Stimulated activated CD4-positive, alpha-beta T cell treated with anti-CD3 and anti-CD28 coated beads, Interleukin-1b, Interleukin-23, amount 100 ng/mL, for 1 hour (primary cell): ENCODE data around the gene CUL9.

Experiments used
- DNase-seq, 2 donors: peaks; one replicate each; pipeline ENCODE4 v3.0.0-alpha.2; 2020; ENCODE audit warnings: low read depth in 2 of 2

Gene CUL9

GRCh38 chr6:43200541-43200940 is 18.5 kb downstream of the CUL9 start:
- no peak for DNase-seq

- no peak for DNase-seq
Measured at GRCh38 chr6:43202451-43202850, 20.5 kb downstream of the CUL9 start.

GRCh38 chr6:43203029-43203717 is 21.2 kb downstream of the CUL9 start:
- DNase-seq, result no peak

- DNase-seq, result no peak
Measured at GRCh38 chr6:43203718-43204095, 21.7 kb downstream of the CUL9 start.

GRCh38 chr6:43204271-43205105 is 22.5 kb downstream of the CUL9 start:
- no peak for DNase-seq

GRCh38 chr6:43205849-43206248 is 23.9 kb downstream of the CUL9 start:
- DNase-seq, result no peak

- no peak for DNase-seq
Measured at GRCh38 chr6:43207286-43207685, 25.3 kb downstream of the CUL9 start.

GRCh38 chr6:43211955-43212354 is 30.0 kb downstream of the CUL9 start:
- no peak for DNase-seq

- no peak for DNase-seq
Measured at GRCh38 chr6:43213431-43213830, 31.4 kb downstream of the CUL9 start.

- no peak for DNase-seq
Measured at GRCh38 chr6:43215066-43215465, 33.1 kb downstream of the CUL9 start.

GRCh38 chr6:43216200-43216599 is 34.2 kb downstream of the CUL9 start:
- DNase-seq, result no peak

- DNase-seq, result no peak
Measured at GRCh38 chr6:43217351-43217750, 35.4 kb downstream of the CUL9 start.

- no peak for DNase-seq
Measured at GRCh38 chr6:43219119-43219518, 37.1 kb downstream of the CUL9 start.

- DNase-seq, result no peak
Measured at GRCh38 chr6:43219814-43220213, 37.8 kb downstream of the CUL9 start.

GRCh38 chr6:43220439-43220951 is 38.5 kb downstream of the CUL9 start:
- DNase-seq, result no peak

- no peak for DNase-seq
Measured at GRCh38 chr6:43221046-43221972, 39.3 kb downstream of the CUL9 start.

- DNase-seq, result no peak
Measured at GRCh38 chr6:43222418-43223059, 40.5 kb downstream of the CUL9 start.

- DNase-seq, result no peak
Measured at GRCh38 chr6:43223175-43223574, 41.2 kb downstream of the CUL9 start.

- no peak for DNase-seq
Measured at GRCh38 chr6:43226192-43226851, 44.3 kb downstream of the CUL9 start.

GRCh38 chr6:43228951-43229802 is 47.2 kb downstream of the CUL9 start, which contains the start of gene DNPH1:
DNPH1 (minus strand) TSS chr6:43229481; CDS start chr6:43229456, 25 bp downstream.
- DNase-seq, result peak; percentile 51 to 64
